Stimulated activated memory B cell treated with anti-CD40 and anti-IgM and Interleukin-4, amounts not matched to agents 10 μg/mL and 1 μg/mL and 100 μg/mL, for 72 hours (primary cell): ENCODE measurements around the gene NTN4.
"Not testable (repeated sequence)": the region's sequence is repeated elsewhere in the genome, so short reads cannot be mapped to it uniquely, and the experiment has no call there.

Experiments
- ATAC-seq: fragments of 150-1000 bp; cut with Tn5 transposase; 2 replicates; pipeline ENCODE4 v1.10.0; 2021
- H3K27ac Mint-ChIP-seq: one replicate; pipeline ENCODE4 v1.8.0; 2022; ENCODE audit warnings: mild to moderate bottlenecking, mixed read lengths
- H3K27me3 Mint-ChIP-seq: one replicate; pipeline ENCODE4 v1.8.0; 2022; ENCODE audit warnings: mixed read lengths
- H3K36me3 Mint-ChIP-seq: one replicate; pipeline ENCODE4 v1.8.0; 2022; ENCODE audit warnings: mixed read lengths
- H3K4me1 Mint-ChIP-seq: one replicate; pipeline ENCODE4 v1.8.0; 2022; ENCODE audit warnings: mixed read lengths
- H3K4me3 Mint-ChIP-seq: one replicate; pipeline ENCODE4 v1.8.0; 2022; ENCODE audit warnings: mild to moderate bottlenecking, moderate library complexity, mixed read lengths
- H3K9me3 Mint-ChIP-seq: one replicate; pipeline ENCODE4 v1.8.0; 2022; ENCODE audit warnings: mixed read lengths

The NTN4 gene

GRCh38 chr12:95683418-95683817 lies 107.1 kb downstream of the NTN4 start:
- no peak for ATAC-seq
- Mint-ChIP-seq H3K4me1 (no peaks in the 10 kb centered on the region), H3K4me3 (no peak overlapping the region), H3K27ac (no peak overlapping the region), H3K36me3 (no peaks in the 10 kb centered on the region), H3K27me3 (peaks cover 12% of the 10 kb centered on the region), H3K9me3 (no peaks in the 10 kb centered on the region)

DNA sequence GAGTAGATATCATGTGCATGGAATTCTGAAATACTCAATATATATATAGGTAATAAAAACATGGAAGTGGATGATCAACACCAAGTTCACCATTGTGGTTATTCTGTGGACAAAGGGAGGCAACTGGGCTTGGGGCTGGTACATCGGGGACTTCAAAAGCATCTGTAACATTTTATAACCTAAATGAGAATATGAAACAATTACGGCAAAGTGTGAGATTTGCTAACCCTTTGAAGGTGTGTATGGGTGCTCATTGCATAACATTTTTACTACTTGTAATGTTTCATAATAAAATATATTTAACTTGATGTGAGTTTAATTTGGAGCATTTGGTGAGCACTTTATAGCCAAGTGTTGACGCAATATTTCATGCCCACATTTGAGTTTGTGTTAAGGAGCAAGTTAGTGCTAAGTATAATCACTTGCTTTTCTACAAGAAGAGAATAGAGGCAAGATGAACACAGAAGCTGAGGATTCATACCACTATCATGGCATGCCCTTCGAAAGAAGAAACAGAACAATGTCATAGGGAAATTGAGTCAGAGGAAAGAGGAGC lies 109.3 kb downstream of the NTN4 start:
- Mint-ChIP-seq H3K4me1 (no peaks in the 10 kb centered on the region), H3K36me3 (no peaks in the 10 kb centered on the region), H3K27me3 (peaks cover 19% of the 10 kb centered on the region), H3K27ac (no peak overlapping the region), H3K4me3 (no peak overlapping the region), H3K9me3 (no peaks in the 10 kb centered on the region)
- ATAC-seq = no peak

DNA sequence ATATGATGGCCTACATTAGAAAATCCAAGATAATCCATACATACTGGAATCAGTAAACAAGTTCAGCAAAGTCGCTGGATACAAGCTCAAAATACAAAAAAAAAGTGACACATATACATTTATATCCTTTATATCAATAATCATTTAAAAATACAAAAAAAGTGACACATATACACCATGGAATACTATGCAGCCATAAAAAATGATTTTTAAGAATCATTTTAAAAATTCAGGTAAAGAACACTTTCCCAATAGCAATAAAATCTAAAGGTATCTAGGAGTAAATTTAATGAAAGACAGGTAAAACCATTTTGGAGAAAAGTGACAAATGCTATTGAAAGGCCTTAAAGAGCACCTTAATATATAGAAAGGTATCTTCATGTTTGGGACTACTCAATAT lies 111.9 kb downstream of the NTN4 start:
- Mint-ChIP-seq H3K4me1 (no peaks in the 10 kb centered on the region), H3K4me3 (no peak overlapping the region), H3K27ac (no peak overlapping the region), H3K9me3 (no peaks in the 10 kb centered on the region), H3K36me3 (no peaks in the 10 kb centered on the region), H3K27me3 (peaks cover 22% of the 10 kb centered on the region)
- ATAC-seq = no peak

GRCh38 chr12:95677782-95678181 lies 112.8 kb downstream of the NTN4 start:
- not testable (repeated sequence) for H3K9me3 Mint-ChIP-seq, H3K4me3 Mint-ChIP-seq, H3K27ac Mint-ChIP-seq, ATAC-seq, H3K36me3 Mint-ChIP-seq, H3K4me1 Mint-ChIP-seq
- H3K27me3 Mint-ChIP-seq = peaks cover 18% of the 10 kb centered on the region

DNA sequence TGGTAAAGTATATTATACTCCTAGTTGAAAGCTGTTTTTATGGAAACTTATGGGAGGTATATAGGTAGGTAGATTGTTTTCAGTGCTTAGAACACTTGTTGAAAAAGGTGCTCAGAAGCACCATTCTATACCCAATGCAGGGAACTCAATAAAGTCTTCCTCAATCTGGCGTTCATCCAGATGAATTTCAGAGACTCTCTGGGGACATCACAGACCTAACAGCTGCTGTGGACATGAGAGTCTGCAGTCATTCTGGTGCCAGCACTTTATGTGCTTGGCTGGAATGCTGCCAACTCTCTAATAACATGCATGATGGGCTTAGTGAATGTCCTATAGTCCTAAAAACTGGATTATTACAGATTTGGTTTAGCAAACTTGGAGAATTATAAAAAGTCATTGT lies 115.9 kb downstream of the NTN4 start:
- no peaks in the 10 kb centered on the region for H3K4me1 Mint-ChIP-seq
- H3K9me3 Mint-ChIP-seq = no peaks in the 10 kb centered on the region
- no peak overlapping the region for H3K4me3 Mint-ChIP-seq
- H3K27me3 Mint-ChIP-seq = peaks cover 18% of the 10 kb centered on the region
- no peak overlapping the region for H3K27ac Mint-ChIP-seq
- no peak for ATAC-seq
- H3K36me3 Mint-ChIP-seq = no peaks in the 10 kb centered on the region

DNA sequence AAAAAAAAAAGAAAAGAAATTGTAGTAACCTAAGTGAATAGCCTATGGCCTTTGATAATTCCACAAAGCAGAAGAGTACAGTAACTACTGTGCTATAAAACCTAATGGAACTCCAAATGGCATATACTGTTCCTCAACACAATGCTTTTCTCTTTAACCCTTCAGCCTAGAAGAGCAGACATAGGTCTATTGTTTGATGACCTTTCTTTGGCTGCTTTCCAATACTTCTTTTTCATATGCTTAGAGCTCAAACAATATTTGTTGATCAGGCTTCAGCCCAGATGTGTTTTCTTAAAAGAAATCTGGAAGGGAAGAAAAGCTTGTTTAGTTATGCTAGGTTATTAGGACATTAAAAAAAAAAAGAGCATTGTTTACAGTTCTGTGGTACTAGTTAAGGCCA lies 116.4 kb downstream of the NTN4 start:
- Mint-ChIP-seq H3K36me3 (no peaks in the 10 kb centered on the region), H3K27ac (no peak overlapping the region), H3K27me3 (peaks cover 18% of the 10 kb centered on the region), H3K9me3 (no peaks in the 10 kb centered on the region), H3K4me3 (no peak overlapping the region), H3K4me1 (no peaks in the 10 kb centered on the region)
- ATAC-seq = no peak

GRCh38 chr12:95673576-95673975 lies 117.0 kb downstream of the NTN4 start:
- Mint-ChIP-seq H3K4me3 (no peak overlapping the region), H3K9me3 (no peaks in the 10 kb centered on the region), H3K27ac (no peak overlapping the region), H3K27me3 (peaks cover 18% of the 10 kb centered on the region), H3K4me1 (no peaks in the 10 kb centered on the region), H3K36me3 (no peaks in the 10 kb centered on the region)
- no peak for ATAC-seq

DNA sequence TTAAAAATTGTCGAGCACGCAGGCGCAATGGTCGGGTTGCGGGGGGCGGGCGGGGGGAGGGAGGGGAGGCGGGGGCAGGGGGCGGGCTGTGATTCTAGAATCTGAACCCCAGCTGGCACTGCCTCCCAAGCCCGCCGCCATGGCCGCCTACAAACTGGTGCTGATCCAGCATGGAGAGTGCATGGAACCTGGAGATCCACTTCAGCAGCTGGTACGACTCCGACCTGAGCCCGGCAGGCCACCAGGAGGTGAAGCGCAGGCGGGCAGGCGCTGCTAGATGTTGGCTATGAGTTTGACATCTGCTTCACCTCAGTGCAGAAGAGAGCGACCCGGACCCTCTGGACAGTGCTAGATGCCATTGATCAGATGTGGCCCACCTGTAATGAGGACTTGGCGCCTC lies 118.4 kb downstream of the NTN4 start:
- Mint-ChIP-seq H3K36me3 (no peaks in the 10 kb centered on the region), H3K27ac (no peak overlapping the region), H3K27me3 (peaks cover 18% of the 10 kb centered on the region), H3K4me1 (no peaks in the 10 kb centered on the region), H3K9me3 (no peaks in the 10 kb centered on the region), H3K4me3 (no peak overlapping the region)
- ATAC-seq = no peak

GRCh38 chr12:95671265-95671664 lies 119.3 kb downstream of the NTN4 start:
- no peak overlapping the region for H3K27ac Mint-ChIP-seq
- no peaks in the 10 kb centered on the region for H3K4me1 Mint-ChIP-seq
- H3K27me3 Mint-ChIP-seq = peaks cover 11% of the 10 kb centered on the region

GRCh38 chr12:95663525-95663924 lies 127.0 kb downstream of the NTN4 start:
- no peaks in the 10 kb centered on the region for H3K36me3 Mint-ChIP-seq

More at GRCh38 chr12:95671265-95671664, 119.3 kb downstream of the NTN4 start:
- no peaks in the 10 kb centered on the region for H3K9me3 Mint-ChIP-seq
- no peak for ATAC-seq
- no peak overlapping the region for H3K4me3 Mint-ChIP-seq
- H3K36me3 Mint-ChIP-seq = no peaks in the 10 kb centered on the region

DNA sequence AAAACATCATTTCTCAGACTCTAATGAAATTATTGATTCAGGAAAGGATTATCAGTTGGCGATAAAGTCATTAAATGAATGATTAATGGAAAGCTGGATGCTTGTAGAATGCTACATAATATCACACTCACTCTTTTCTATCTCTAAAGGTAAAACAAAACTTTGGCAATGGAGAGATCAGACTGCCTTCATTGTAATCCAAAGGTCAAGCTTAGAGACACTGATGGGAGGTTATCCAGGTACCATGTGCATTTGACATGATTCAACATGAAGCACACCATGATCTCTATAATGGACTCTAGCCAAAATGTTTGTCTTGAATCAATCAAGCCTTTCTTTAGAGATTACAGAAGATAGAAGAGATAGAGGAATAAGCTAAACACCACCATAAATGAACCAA lies 129.2 kb downstream of the NTN4 start:
- no peaks in the 10 kb centered on the region for H3K9me3 Mint-ChIP-seq
- H3K4me3 Mint-ChIP-seq = no peak overlapping the region
- H3K4me1 Mint-ChIP-seq = no peaks in the 10 kb centered on the region
- no peaks in the 10 kb centered on the region for H3K36me3 Mint-ChIP-seq
- peaks cover 22% of the 10 kb centered on the region for H3K27me3 Mint-ChIP-seq
- ATAC-seq = no peak
- no peak overlapping the region for H3K27ac Mint-ChIP-seq

More at GRCh38 chr12:95663525-95663924, 127.0 kb downstream of the NTN4 start:
- Mint-ChIP-seq H3K9me3 (no peaks in the 10 kb centered on the region), H3K27me3 (peaks cover 14% of the 10 kb centered on the region), H3K4me3 (no peak overlapping the region), H3K27ac (no peak overlapping the region), H3K4me1 (no peaks in the 10 kb centered on the region)
- no peak for ATAC-seq

DNA sequence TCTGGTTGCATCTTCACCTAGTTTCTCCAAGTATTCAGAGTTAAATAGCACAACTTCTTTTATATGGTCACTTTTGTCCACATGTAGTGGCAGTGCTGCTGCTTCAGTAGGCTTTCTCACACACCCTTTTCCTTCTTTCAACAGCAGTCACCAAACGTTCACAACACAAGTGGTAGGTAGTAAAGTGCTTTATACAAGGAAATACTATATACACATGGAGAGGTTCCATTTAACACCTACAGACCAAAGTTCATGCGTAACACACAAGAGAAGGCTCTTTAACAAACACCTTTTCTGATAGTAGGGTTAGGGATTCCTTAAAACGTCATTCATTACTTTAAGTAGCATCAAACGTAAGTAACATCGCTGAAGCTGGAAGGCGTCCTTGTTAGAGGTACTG lies 132.2 kb downstream of the NTN4 start:
- no peak for ATAC-seq
- Mint-ChIP-seq H3K27ac (no peak overlapping the region), H3K4me1 (peaks cover 6% of the 10 kb centered on the region), H3K9me3 (peaks cover 11% of the 10 kb centered on the region), H3K27me3 (peaks cover 30% of the 10 kb centered on the region), H3K36me3 (peaks cover 6% of the 10 kb centered on the region), H3K4me3 (no peak overlapping the region)

- H3K36me3 Mint-ChIP-seq, H3K4me1 Mint-ChIP-seq, ATAC-seq: not testable (repeated sequence)
- H3K4me3 Mint-ChIP-seq = peak overlapping the region; percentile 49
- H3K9me3 Mint-ChIP-seq = peaks cover 11% of the 10 kb centered on the region
- peak overlapping the region; percentile 22 for H3K27ac Mint-ChIP-seq
- peaks cover 25% of the 10 kb centered on the region for H3K27me3 Mint-ChIP-seq
These were observed 135.9 kb downstream of the NTN4 start for GRCh38 chr12:95654665-95655064.

GRCh38 chr12:95653771-95654546 lies 136.6 kb downstream of the NTN4 start:
- peaks cover 6% of the 10 kb centered on the region for H3K36me3 Mint-ChIP-seq
- peak; percentile 58 for ATAC-seq
- H3K4me1 Mint-ChIP-seq = peaks cover 6% of the 10 kb centered on the region
- peaks cover 18% of the 10 kb centered on the region for H3K27me3 Mint-ChIP-seq
- H3K9me3 Mint-ChIP-seq = peaks cover 11% of the 10 kb centered on the region
- H3K27ac Mint-ChIP-seq = peak overlapping the region; percentile 22
- H3K4me3 Mint-ChIP-seq = peak overlapping the region; percentile 49

- Mint-ChIP-seq H3K4me3 (no peak overlapping the region), H3K4me1 (peaks cover 6% of the 10 kb centered on the region), H3K27me3 (peaks cover 9% of the 10 kb centered on the region), H3K36me3 (peaks cover 6% of the 10 kb centered on the region), H3K27ac (no peak overlapping the region), H3K9me3 (peaks cover 11% of the 10 kb centered on the region)
- ATAC-seq = no peak
These were observed 138.9 kb downstream of the NTN4 start for GRCh38 chr12:95651681-95652080.
